GM21717 (cell line): ENCODE data around the gene NDST4.

Source experiments
- ATAC-seq: cut with Tn5 transposase; IDR thresholded peaks from one replicate; pipeline ENCODE4 v1.9.1; 2021; ENCODE audit warnings: mild to moderate bottlenecking, moderate library complexity; ENCODE audit not compliant: unreplicated experiment

Gene NDST4

GRCh38 chr4:114921191-114921590, 192.2 kb downstream of the NDST4 start:
- no peak for ATAC-seq

GRCh38 chr4:114911111-114911510, 202.3 kb downstream of the NDST4 start:
- ATAC-seq: no peak

DNA sequence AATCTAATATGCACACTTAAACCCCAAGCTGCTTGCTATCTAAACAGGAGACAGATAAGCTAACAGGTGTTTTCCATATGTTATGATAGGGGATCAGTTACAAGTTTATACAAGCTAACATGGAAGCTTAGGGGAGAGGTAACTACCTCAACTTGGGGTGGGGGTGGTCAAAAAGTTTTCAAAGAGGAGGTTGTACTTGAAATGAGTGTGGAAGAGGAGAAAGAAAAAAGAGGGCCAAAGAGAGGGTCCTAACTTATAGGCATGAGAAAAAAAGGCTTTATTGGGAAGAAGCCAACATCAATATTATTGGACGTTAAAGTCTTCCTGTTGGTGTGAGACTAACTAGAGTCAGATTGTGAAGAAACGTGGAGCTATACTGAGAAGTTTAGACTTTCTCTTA, 205.9 kb downstream of the NDST4 start:
- ATAC-seq: no peak

DNA sequence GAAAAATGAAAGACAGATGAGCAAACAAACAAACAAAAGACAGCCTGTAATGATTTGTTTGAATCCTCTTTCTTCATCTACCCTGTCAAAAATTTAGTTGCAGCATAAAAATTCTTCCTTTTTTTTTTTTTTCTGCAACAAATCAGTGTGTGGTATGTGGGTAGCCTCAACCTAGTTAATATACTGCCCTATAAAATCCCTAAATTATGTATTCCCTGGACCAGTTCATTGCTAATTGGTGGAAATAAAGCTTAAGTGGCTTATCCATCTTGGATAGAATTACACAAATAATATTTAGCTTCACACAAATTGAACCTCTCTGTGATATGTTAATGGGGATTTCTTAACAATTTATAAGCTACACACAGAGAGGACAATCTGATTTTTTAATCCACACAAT, 208.4 kb downstream of the NDST4 start:
- no peak for ATAC-seq

GRCh38 chr4:114900934-114901333, 212.5 kb downstream of the NDST4 start:
- no peak for ATAC-seq

DNA sequence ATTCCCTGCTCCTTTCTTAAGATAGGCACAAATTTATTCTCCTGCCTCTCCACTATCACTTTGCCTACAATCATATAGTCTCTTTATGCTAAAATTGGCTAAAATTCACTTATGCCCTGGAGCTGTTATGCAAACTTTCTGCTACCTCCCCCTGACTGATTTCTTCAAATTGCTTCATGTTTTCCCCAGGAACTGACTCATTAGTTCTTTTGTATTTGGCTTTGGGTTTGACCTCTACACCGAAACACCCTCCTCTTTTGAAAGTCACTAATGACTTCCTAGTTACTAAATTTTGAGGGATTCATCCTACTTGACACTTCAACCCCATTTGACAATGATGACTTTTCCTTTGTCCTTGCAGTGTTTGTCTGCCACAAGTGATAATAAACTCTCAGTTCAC, 222.6 kb downstream of the NDST4 start:
- ATAC-seq: no peak

DNA sequence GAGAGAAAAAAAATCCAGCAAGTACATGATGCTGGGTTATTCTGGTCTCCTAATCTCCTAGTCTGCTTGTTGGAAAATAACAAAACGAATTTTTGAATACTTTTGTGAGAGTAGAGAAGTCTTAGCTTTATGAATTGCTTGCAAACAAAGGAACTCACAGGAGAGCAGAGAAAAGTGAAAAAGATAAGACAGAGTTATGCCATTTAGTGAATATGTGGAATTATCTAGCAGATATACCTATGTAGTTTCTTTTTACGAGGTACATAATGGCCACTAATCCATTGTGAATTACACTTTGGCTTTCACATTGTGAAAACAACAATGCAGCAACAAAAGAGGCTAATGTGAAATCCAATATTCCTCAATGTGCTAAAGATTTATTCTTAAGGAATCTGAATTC, 226.7 kb downstream of the NDST4 start:
- ATAC-seq: no peak

GRCh38 chr4:114883641-114884040, 229.8 kb downstream of the NDST4 start:
- ATAC-seq: no peak

- ATAC-seq: no peak
Observed at GRCh38 chr4:114879916-114880669, 233.3 kb downstream of the NDST4 start.

GRCh38 chr4:114875630-114876029, 237.8 kb downstream of the NDST4 start:
- no peak for ATAC-seq

GRCh38 chr4:114874321-114874720, 239.1 kb downstream of the NDST4 start:
- no peak for ATAC-seq

GRCh38 chr4:114870987-114871386, 242.4 kb downstream of the NDST4 start:
- ATAC-seq: no peak

GRCh38 chr4:114866901-114867670, 246.3 kb downstream of the NDST4 start:
- peak; percentile 73 for ATAC-seq

- no peak for ATAC-seq
Observed at GRCh38 chr4:114864060-114864459, 249.4 kb downstream of the NDST4 start.

DNA sequence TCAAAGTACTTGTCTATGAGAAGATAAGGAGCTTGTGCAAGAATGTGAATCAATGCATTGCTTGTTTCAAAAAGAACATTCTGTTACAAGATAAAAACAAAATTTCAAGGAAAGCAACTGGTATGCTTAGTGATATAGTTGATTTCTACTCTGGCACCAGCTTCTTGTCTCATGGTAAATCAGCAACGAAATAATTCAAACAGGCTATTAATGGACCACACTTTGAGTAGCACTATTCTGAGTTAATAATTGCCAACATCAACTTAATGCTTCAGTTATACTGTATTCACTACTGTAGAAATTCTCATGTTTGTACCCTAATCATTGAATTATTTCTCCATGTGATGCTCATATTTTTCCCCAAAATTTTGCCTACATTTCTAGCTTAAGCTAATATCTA, 252.6 kb downstream of the NDST4 start:
- ATAC-seq: no peak

DNA sequence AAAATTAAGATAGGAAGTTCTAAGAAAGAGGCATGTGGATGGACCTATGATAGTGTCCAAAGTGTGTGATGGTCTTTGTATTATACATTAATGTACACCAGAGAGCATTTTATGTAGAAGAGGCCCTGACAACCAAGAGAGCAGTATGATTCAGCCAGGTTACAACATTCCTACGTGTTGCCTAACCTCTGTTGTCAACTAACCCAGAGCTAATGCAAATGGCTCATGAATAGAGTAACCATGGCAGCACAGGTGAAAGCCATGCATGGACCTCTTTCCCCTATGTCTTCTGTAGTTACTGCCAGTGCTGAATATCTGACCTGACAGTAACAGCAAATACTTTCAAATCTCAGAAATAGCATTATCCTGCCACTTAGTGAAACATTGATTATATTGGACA, 255.6 kb downstream of the NDST4 start:
- no peak for ATAC-seq

DNA sequence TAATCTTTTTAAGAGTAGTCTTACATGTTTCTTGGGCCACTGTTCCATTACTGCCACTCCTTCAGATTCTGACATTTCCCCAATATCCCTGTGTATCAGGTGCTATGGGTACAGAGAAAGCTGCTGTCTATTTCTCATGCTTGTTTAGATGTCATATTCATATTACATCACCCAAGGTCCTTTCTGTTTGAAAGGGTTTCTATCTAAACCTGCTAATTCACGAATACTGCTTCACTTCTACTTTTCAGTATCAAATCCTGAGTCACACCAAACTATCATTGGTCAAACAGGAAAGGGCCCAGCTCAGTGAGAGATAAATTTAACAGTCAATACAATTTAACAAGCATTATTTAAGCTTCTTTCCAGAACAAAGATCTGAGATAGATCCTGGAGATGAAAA, 273.4 kb downstream of the NDST4 start:
- no peak for ATAC-seq

DNA sequence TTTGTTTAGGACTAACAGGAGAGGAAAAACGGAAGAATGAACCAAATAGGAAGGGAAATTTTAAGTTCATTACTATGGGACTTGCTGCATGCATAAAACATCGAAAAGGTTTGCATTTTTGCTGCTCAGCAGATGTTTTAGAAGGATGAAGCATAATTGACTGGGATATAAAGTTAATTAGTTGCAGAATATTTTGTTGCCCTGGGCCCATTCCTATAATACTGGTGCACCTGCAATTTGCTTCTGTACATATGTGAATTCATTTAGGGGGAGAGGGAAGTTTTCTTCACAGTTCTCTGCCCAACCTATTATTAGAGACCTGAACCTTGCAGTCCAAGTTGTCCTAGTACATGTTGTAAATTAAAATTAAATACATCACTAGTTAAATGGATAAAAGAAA, 282.8 kb downstream of the NDST4 start:
- no peak for ATAC-seq

DNA sequence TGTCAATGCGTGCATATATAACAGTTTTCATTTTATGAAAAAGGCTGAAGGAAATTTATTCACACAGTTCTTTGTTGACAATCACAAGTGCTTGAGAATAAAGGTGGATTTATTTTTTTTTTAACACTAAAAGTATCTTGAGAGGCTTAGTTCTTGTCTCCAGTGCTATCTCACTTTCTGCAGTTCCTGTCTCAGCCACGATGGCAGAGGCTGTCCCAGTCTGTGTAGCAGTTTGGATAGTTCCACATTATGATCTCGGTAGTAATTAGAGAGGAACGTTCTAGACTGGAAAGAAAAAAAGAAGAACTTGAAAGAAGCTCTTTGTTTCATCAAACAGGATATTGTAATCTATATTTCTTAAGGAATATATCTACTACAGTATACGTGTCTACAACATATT, 285.8 kb downstream of the NDST4 start:
- no peak for ATAC-seq

DNA sequence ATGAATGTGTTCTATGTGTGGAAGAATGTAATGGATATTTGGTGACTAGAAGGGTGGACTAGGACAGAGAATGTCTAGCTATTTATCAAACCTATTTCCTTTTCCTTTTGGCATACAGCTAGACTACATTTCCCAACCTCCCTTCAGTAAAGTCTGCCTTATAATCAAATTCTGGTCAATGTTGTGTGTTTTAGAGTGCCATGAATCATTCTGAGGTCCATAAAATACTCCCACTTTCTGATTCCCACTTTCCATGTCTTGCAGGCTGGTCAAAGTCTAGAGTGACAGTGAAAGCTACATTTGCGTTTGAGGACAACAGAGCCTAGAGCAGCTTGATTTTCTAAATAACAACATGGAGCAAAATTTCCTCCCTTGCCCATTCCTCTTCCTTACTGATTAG, 297.7 kb downstream of the NDST4 start:
- ATAC-seq: no peak

GRCh38 chr4:114813961-114814360, 299.5 kb downstream of the NDST4 start:
- ATAC-seq: no peak

DNA sequence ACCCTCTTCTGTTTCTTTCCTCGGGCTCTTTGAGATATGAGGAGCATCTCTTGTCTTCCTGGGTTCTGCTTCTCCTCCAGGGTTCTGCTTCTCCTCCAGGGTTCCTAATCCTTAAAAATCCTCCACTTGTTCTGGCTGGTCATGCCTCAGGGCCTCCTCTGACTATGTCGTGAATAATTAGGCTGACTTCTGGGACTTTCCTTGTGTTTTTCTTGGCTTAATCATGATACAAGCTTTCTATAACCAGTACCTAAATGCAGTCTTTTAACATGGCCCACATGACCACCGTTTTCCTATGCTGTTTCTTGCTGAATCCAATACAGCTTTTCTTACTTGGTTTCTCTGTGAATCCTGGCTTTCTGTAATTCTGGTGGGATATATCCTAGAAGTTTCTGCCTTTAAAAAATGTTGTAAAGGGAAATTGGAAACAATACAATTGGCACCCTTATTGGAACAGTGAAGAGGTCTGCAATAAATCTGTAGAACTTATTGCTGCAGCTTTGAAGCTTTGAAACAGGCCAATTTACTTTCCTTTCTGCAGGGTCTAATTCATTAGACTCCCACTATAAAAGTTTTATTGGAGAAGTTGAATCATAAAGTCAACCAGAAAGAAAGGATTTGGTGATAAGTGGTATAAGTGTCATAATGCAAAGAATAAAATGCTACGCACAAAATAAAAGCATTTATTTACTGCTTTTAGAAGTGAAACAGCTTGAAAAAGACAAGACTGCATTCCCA, 301.7 kb downstream of the NDST4 start:
- ATAC-seq: no peak
